Calu3 (cell line): ENCODE data around the gene FLRT1. TPM values are rescaled to one million over a fixed set of nuclear protein-coding genes. Genes with fewer than 3 reads are reported as not detected.

Source experiments
- BruUV-seq: library from RNA; stranded (reverse); fragments of 400-500 nt; replicated peaks from 2 replicates; lab custom pipeline; 2021; lab: Mats Ljungman, UMichigan
- CTCF ChIA-PET: fragments of 300-600 bp; sonication (Branson Sonifier 250); formaldehyde crosslinking; loops from one replicate; lab custom pipeline; 2022; ENCODE audit warnings: antibody characterized with exemption; lab: Charles Lee
- DNase-seq: peaks from one replicate; pipeline ENCODE4 v3.0.0; 2022
- H3K27ac Mint-ChIP-seq: one replicate; pipeline ENCODE4 v1.8.0; 2022; ENCODE audit warnings: mixed read lengths; ENCODE audit not compliant: unreplicated experiment
- H3K27me3 Mint-ChIP-seq: one replicate; pipeline ENCODE4 v1.8.0; 2022; ENCODE audit warnings: mixed read lengths; ENCODE audit not compliant: unreplicated experiment
- H3K36me3 Mint-ChIP-seq: one replicate; pipeline ENCODE4 v1.8.0; 2022; ENCODE audit warnings: mild to moderate bottlenecking, moderate library complexity, mixed read lengths; ENCODE audit not compliant: insufficient read depth, unreplicated experiment
- H3K4me1 Mint-ChIP-seq: one replicate; pipeline ENCODE4 v1.8.0; 2022; ENCODE audit warnings: mild to moderate bottlenecking, low read depth, mixed read lengths; ENCODE audit not compliant: unreplicated experiment
- H3K4me3 Mint-ChIP-seq: one replicate; pipeline ENCODE4 v1.8.0; 2022; ENCODE audit warnings: mild to moderate bottlenecking, low read depth, moderate library complexity, mixed read lengths; ENCODE audit not compliant: unreplicated experiment
- H3K9me3 Mint-ChIP-seq: one replicate; pipeline ENCODE4 v1.8.0; 2022; ENCODE audit warnings: low read depth, mixed read lengths; ENCODE audit not compliant: unreplicated experiment
- CTCF ChIP-seq: fragments of 200-600 bp; IDR thresholded peaks from one replicate; pipeline ENCODE4 v1.8.0; 2022; ENCODE audit warnings: antibody characterized with exemption; ENCODE audit not compliant: unreplicated experiment
- intact Hi-C: fragments of 100-400 bp; cut with micrococcal nuclease; formaldehyde crosslinking; loops from one replicate; pipeline ENCODE4 v1.10.0; 2022; ENCODE audit not compliant: unreplicated experiment
- total RNA-seq: library from RNA; stranded (reverse); gene quantifications from 2 replicates; pipeline ENCODE4 v1.2.3, GENCODE V29; 2022

FLRT1 gene
- total RNA-seq, 1 experiment from 2014 or later: 0.09 TPM

GRCh38 chr11:64000740-64001483 is 34.8 kb upstream of the FLRT1 start:
- Mint-ChIP-seq H3K27me3 (no peaks in the 10 kb centered on the region), H3K9me3 (no peaks in the 10 kb centered on the region), H3K27ac (no peak overlapping the region), H3K36me3 (peaks cover 48% of the 10 kb centered on the region), H3K4me3 (no peak overlapping the region), H3K4me1 (peaks cover 11% of the 10 kb centered on the region)
- no peak for DNase-seq
- no peak for TF ChIP-seq CTCF
- BruUV-seq: no TSS peak
- CTCF ChIA-PET: interaction anchor here (0.6 to 0.9 kb wide), 2 partner anchors 14 to 132 kb away, joined by 5 read pairs; no protein-coding TSS in a partner anchor
- intact Hi-C loops: no loop called here

GRCh38 chr11:64001484-64002420 is 34.0 kb upstream of the FLRT1 start:
- Mint-ChIP-seq H3K9me3 (no peaks in the 10 kb centered on the region), H3K4me3 (no peak overlapping the region), H3K27ac (no peak overlapping the region), H3K36me3 (peaks cover 48% of the 10 kb centered on the region), H3K27me3 (no peaks in the 10 kb centered on the region), H3K4me1 (peaks cover 11% of the 10 kb centered on the region)
- CTCF ChIA-PET: interaction anchor here (0.6 to 0.9 kb wide), 2 partner anchors 14 to 131 kb away, joined by 3 to 5 read pairs; no protein-coding TSS in a partner anchor
- no peak for TF ChIP-seq CTCF
- no TSS peak for BruUV-seq
- intact Hi-C loops: no loop called here
- DNase-seq: no peak

GRCh38 chr11:64003807-64004589 is 31.7 kb upstream of the FLRT1 start:
- Mint-ChIP-seq H3K36me3 (peaks cover 42% of the 10 kb centered on the region), H3K4me3 (peak overlapping the region; percentile 3), H3K27me3 (peaks cover 16% of the 10 kb centered on the region), H3K27ac (peak overlapping the region; percentile 4), H3K9me3 (no peaks in the 10 kb centered on the region), H3K4me1 (peaks cover 28% of the 10 kb centered on the region)
- no peak for TF ChIP-seq CTCF
- no TSS peak for BruUV-seq
- CTCF ChIA-PET: no interaction called here
- DNase-seq: peak; percentile 22
- intact Hi-C loops: no loop called here

DNA sequence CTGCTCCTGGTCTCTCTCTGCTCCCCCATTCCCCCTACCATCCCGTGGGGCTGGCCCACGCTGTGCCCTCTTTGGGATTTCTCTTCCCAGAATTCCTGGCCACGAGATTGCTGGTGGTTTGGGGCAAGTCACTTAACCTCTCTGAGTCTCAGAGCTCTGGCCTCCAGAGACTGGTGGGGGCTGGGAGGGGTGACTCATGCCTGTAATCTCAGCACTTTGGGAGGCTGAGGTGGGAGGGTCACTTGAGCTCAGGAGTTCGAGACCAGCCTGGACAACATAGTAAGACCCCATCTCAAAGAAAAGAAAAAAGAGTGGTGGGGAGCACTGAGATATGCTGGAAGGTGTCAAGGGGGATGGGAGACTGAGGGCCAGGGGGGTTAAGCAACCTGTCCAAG is 31.1 kb upstream of the FLRT1 start:
- Mint-ChIP-seq H3K27me3 (peaks cover 16% of the 10 kb centered on the region), H3K9me3 (no peaks in the 10 kb centered on the region), H3K27ac (no peak overlapping the region), H3K36me3 (peaks cover 42% of the 10 kb centered on the region), H3K4me3 (peak overlapping the region; percentile 3), H3K4me1 (peaks cover 28% of the 10 kb centered on the region)
- CTCF ChIA-PET: no interaction called here
- no TSS peak for BruUV-seq
- no peak for TF ChIP-seq CTCF
- intact Hi-C loops: no loop called here
- no peak for DNase-seq
